Activated T-helper 2 cell treated with anti-CD3 and anti-CD28 coated beads, Interferon-gamma antibody, Interleukin-2, Interleukin-4, amounts not matched to agents 10 μg/mL and 5 μg/mL and 100 μg/mL, durations not matched to agents 14 hours and 24 hours and 36 hours (primary cell): Measurements from ENCODE around the gene EVI5L. TPM values are rescaled to one million over a fixed set of nuclear protein-coding genes. Genes with fewer than 3 reads are reported as not detected.

Experiments used
- DNase-seq: peaks from one replicate; pipeline ENCODE4 v3.0.0; 2021; ENCODE audit warnings: low spot score
- H3K27ac Mint-ChIP-seq: one replicate; pipeline ENCODE4 v1.8.0; 2021; ENCODE audit warnings: mixed read lengths
- H3K27me3 Mint-ChIP-seq: one replicate; pipeline ENCODE4 v1.8.0; 2021; ENCODE audit warnings: low read depth, mixed read lengths
- H3K36me3 Mint-ChIP-seq: one replicate; pipeline ENCODE4 v1.8.0; 2021; ENCODE audit warnings: low read depth, mixed read lengths
- H3K4me1 Mint-ChIP-seq: one replicate; pipeline ENCODE4 v1.8.0; 2021; ENCODE audit warnings: low read depth, mixed read lengths
- H3K4me3 Mint-ChIP-seq: one replicate; pipeline ENCODE4 v1.8.0; 2021; ENCODE audit warnings: low read depth, mild to moderate bottlenecking, moderate library complexity, mixed read lengths
- H3K9me3 Mint-ChIP-seq: one replicate; pipeline ENCODE4 v1.8.0; 2021; ENCODE audit warnings: mixed read lengths
- intact Hi-C: fragments of 100-400 bp; cut with micrococcal nuclease; formaldehyde crosslinking; loops from one replicate; pipeline ENCODE4 v1.15.1; 2023
- total RNA-seq: library from RNA; stranded (reverse); gene quantifications from 2 replicates; pipeline ENCODE4 v1.2.3, GENCODE V29; 2022

Gene EVI5L
- total RNA-seq, 1 donor from 2014 or later = 3.8 TPM

DNA sequence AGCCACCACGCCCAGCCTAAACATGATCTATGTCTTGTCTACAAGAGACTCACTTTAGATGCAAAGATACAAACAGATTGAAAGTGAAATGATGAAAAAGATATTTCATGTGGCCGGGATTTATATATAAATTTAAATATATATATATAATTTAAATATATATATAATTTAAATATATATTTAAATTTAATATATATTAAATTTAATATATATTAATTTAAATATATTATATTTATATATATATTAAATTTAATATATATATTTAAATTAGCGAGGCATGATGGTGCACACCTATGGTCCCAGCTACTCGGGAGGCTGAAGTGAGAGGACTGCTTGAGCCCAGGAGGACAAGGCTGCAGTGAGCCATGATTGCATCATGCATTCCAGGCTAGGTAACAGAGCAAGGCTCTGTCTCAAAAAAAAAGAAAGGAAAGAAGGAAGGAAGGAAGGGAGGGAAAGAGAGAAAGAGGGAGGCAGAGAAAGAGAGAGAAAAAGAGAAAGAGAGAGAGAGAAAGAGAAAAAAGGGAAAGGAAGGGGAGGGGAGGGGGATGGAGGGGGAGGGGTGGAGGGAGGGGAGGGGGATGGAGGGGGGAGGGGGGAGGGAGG is 7.0 kb upstream of the EVI5L start:
- peaks cover 7% of the 10 kb centered on the region for H3K9me3 Mint-ChIP-seq
- no peaks in the 10 kb centered on the region for H3K36me3 Mint-ChIP-seq
- peaks cover 29% of the 10 kb centered on the region for H3K27me3 Mint-ChIP-seq
- DNase-seq = no peak
- intact Hi-C loops = no loop called here
- H3K27ac Mint-ChIP-seq = no peak overlapping the region
- H3K4me1 Mint-ChIP-seq = no peaks in the 10 kb centered on the region
- H3K4me3 Mint-ChIP-seq = no peak overlapping the region

DNA sequence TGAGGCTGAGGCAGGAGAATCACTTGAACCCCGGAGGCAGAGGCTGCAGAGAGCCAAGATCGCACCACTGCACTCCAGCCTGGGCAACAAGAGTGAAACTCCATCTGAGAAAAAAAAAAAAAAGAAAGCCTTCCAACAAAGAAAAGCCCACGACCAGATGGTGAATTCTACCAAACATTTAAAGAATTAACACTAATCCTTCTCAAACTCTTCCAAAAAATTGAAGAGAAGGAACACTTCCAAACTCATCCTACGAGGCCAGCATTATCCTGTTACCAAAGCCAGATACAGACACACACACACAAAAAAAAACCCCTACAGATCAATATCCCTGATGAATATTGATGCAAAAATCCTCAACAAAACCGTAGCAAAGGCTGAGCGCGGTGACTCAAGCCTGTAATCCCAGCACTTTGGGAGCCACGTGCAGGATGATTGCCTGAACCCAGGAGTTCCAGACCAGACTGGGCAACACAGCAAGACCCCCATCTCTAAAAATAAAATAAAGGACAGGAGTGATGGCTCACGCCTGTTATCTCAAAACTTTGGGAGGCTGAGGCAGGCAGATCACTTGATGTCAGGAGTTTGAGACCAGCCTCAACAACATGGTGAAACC is 6.2 kb upstream of the EVI5L start:
- Mint-ChIP-seq H3K9me3 (no peaks in the 10 kb centered on the region), H3K36me3 (no peaks in the 10 kb centered on the region), H3K27me3 (peaks cover 29% of the 10 kb centered on the region), H3K27ac (no peak overlapping the region), H3K4me1 (no peaks in the 10 kb centered on the region), H3K4me3 (no peak overlapping the region)
- DNase-seq = no peak
- intact Hi-C loops = no loop called here

DNA sequence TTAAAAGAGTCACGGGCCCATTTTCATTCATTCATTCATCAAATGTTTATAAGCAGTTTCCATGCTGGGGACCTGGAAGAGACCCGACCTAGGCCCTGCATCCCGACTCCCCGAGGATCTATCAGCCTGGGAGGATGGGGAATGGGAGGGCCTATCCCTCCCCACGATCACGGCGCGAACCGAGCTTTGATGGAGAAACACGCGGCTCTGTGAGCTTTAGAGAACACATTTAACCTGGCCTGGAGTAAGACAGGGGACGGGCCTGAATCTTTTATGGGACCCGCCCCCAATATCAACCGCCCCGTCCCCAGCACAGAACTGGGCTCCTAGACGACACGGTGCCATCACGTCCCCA is 875 bp upstream of the EVI5L start:
- H3K27ac Mint-ChIP-seq = peak overlapping the region; percentile 77
- intact Hi-C loops = loop anchor here (1.0 to 5.0 kb wide), 2 partner anchors 38 to 200 kb away; partner anchors contain the start of genes PET100 and XAB2
- DNase-seq = no peak
- no peaks in the 10 kb centered on the region for H3K9me3 Mint-ChIP-seq
- H3K27me3 Mint-ChIP-seq = peaks cover 5% of the 10 kb centered on the region
- peak overlapping the region; percentile 77 for H3K4me3 Mint-ChIP-seq
- no peaks in the 10 kb centered on the region for H3K36me3 Mint-ChIP-seq
- peaks cover 11% of the 10 kb centered on the region for H3K4me1 Mint-ChIP-seq

DNA sequence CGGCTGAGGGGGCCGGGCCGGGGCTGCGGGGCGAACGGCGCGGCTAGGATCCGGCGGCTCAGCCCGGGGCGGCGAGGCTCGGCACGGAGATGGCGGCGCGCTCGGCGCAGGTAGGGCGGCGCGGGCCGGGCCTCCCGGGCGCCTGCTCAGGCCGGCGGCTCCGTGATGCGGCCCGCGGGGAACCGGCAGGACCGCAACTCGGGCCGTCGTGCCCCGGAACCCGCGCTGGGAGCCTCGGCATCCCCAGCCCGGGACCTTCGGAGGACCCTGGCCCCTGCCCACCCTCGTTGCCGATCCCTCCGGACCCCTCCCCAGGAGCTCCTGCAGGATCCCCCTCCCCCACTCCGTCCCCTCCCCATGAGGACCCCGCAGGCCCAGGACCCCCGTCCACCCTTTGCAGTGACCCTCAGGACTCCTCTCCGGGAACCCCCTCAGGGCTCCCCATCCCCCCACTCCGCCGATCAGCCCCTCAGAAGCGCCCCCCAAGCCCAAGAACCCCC is 304 bp downstream of the EVI5L start:
- DNase-seq = no peak
- H3K9me3 Mint-ChIP-seq = no peaks in the 10 kb centered on the region
- intact Hi-C loops = no loop called here
- peak overlapping the region; percentile 86 for H3K4me3 Mint-ChIP-seq
- H3K27me3 Mint-ChIP-seq = peaks cover 5% of the 10 kb centered on the region
- peaks cover 11% of the 10 kb centered on the region for H3K4me1 Mint-ChIP-seq
- no peaks in the 10 kb centered on the region for H3K36me3 Mint-ChIP-seq
- no peak overlapping the region for H3K27ac Mint-ChIP-seq

DNA sequence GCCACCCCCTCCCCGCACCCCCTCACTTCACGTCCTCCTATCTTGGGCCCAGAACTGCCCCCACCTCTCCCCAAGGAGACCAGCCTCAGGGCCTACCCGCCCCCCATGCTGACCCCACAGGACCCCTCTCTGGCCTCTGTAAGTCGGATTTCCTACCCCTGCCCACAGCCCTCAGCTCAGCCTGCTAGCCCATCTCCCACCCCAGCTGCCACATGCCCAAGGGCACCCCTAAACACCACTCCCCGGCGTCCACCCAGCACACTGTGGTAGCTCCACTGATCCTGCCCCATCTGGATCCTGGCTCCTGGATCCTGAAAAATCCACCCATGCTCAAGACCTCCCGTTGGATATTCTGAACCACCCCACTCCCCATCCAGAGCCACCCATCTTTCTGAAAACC is 805 bp downstream of the EVI5L start:
- H3K27me3 Mint-ChIP-seq = peaks cover 5% of the 10 kb centered on the region
- no peaks in the 10 kb centered on the region for H3K36me3 Mint-ChIP-seq
- peaks cover 11% of the 10 kb centered on the region for H3K4me1 Mint-ChIP-seq
- H3K27ac Mint-ChIP-seq = no peak overlapping the region
- no peaks in the 10 kb centered on the region for H3K9me3 Mint-ChIP-seq
- DNase-seq = no peak
- intact Hi-C loops = no loop called here
- H3K4me3 Mint-ChIP-seq = peak overlapping the region; percentile 86

DNA sequence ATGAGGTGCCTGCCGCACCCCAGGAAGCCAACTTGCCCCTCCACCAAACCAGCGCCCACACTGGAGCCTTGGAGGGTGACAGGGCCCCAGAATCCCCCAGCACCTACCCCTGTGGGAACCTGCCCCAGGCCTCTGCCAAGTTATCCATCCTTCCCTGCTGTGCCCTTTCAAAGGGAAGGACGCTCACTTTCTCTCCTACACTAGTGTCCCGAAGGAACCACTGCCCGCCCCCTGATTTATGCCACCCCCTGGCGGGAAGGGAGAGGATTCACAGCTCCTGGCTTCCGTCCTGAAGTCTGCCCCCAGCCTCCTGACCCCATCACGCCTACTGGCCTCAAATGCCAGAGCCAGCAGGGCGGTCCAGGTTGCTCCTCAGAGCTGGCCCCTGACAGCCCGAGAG is 1.4 kb downstream of the EVI5L start:
- Mint-ChIP-seq H3K27ac (no peak overlapping the region), H3K36me3 (no peaks in the 10 kb centered on the region), H3K27me3 (peaks cover 5% of the 10 kb centered on the region), H3K4me3 (peak overlapping the region; percentile 86), H3K9me3 (no peaks in the 10 kb centered on the region), H3K4me1 (peaks cover 11% of the 10 kb centered on the region)
- no peak for DNase-seq
- intact Hi-C loops = no loop called here

DNA sequence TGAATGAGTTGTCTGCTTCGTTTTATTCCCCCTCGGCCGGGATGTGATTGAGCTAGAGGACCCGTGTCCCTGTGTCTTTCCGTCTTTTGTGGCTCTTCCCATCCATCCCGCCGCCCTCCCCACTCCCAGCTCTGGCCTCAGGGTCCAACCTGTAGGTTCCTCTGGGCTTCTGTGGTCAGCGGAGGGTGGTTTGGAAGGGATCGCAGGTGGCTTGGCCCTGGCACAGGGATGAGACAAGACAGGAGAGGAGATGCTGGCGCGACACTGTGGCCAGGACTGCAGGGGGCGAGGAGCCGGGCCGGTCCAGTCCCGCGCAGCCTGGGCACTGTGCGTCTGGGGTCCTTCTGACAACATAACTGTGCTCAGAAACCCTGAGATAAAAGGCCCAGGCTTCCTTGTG is 2.0 kb downstream of the EVI5L start:
- intact Hi-C loops = no loop called here
- no peaks in the 10 kb centered on the region for H3K36me3 Mint-ChIP-seq
- DNase-seq = no peak
- peaks cover 5% of the 10 kb centered on the region for H3K27me3 Mint-ChIP-seq
- peaks cover 11% of the 10 kb centered on the region for H3K4me1 Mint-ChIP-seq
- H3K27ac Mint-ChIP-seq = no peak overlapping the region
- peak overlapping the region; percentile 20 for H3K4me3 Mint-ChIP-seq
- no peaks in the 10 kb centered on the region for H3K9me3 Mint-ChIP-seq

DNA sequence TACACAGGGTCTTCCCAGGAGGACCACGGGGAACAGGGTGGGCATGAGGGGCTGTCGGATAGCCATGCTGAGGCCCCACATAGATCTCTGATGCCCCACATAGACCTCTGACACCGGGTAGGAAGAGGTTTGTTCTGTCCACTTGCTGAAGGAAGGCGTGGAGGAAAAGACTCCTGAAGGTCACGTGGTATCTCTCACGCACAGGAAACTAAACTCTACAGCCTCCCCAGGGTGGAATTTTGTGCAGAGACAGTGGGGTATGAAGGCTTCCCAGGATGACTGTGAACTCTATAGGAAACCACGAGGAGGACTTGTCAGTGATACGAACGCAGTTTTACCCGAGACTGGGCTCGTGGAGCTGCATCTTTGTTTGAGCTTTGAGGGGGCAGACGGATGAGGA is 2.8 kb downstream of the EVI5L start:
- Mint-ChIP-seq H3K27ac (no peak overlapping the region), H3K9me3 (no peaks in the 10 kb centered on the region), H3K36me3 (no peaks in the 10 kb centered on the region), H3K27me3 (peaks cover 5% of the 10 kb centered on the region), H3K4me1 (peaks cover 11% of the 10 kb centered on the region), H3K4me3 (no peak overlapping the region)
- DNase-seq = no peak
- intact Hi-C loops = no loop called here

DNA sequence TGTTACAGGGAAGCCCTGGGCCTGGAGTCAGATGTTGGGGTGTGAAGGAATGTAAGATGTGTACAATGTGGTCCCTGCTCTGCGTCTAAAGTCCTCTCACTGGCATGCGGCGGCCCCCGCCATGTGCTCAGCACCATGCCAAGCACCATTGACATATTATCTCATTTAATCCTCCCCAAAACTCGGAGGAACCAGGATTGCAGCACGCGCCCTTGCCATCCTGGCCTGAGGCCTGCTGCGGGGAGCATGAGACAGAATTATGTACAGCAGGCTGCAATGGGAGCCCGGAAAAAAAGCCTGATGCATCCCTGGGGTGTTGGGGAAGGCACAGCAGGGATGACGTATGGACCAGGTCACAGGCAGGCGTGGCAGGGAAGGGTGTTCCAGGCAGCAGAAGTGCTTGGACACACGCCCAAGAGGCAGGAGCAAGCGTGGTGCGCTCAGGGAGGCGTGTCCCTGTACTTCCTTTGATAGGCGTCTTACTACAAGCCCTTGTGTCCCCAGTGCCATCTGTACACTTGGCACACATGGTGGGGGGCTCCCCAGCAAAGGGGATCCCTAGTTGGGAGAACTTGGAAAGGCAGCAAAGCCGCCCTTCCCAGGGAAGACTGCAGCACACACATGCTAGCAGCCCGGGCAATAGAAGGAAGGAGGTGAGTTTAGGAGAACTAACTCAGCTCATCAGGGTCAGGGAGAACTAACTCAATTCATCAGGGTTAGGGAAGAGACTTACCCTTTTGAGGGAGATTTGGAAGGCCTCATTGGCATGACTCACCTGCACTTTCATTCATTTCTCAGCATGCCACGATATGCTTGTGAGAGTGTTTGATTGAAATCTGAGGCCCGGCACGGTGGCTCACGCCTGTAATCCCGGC is 3.4 kb downstream of the EVI5L start:
- Mint-ChIP-seq H3K27me3 (peaks cover 5% of the 10 kb centered on the region), H3K36me3 (no peaks in the 10 kb centered on the region), H3K4me3 (no peak overlapping the region), H3K9me3 (no peaks in the 10 kb centered on the region), H3K4me1 (peaks cover 11% of the 10 kb centered on the region), H3K27ac (no peak overlapping the region)
- DNase-seq = no peak
- intact Hi-C loops = no loop called here

DNA sequence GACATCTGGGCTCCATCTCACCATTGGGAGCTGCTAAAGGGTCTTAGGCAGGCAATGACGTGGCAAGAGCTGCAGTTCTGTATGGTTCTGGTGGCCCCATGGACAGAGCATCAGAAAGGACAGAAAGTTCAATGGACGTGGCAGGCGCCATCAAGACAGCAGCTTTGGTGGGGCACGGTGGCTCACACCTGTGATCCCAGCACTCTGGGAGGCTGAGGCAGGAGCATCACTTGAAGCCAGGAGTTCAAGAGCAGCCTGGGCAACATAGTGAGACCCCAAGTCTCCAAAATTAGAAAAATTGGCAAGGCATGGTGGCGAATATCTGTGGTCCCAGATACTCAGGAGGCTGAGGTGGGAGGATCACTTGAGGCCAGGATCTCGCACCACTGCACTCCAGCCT is 9.5 kb downstream of the EVI5L start:
- no peaks in the 10 kb centered on the region for H3K9me3 Mint-ChIP-seq
- DNase-seq = no peak
- H3K4me1 Mint-ChIP-seq = no peaks in the 10 kb centered on the region
- H3K27me3 Mint-ChIP-seq = no peaks in the 10 kb centered on the region
- intact Hi-C loops = no loop called here
- H3K27ac Mint-ChIP-seq = no peak overlapping the region
- H3K4me3 Mint-ChIP-seq = no peak overlapping the region
- no peaks in the 10 kb centered on the region for H3K36me3 Mint-ChIP-seq

DNA sequence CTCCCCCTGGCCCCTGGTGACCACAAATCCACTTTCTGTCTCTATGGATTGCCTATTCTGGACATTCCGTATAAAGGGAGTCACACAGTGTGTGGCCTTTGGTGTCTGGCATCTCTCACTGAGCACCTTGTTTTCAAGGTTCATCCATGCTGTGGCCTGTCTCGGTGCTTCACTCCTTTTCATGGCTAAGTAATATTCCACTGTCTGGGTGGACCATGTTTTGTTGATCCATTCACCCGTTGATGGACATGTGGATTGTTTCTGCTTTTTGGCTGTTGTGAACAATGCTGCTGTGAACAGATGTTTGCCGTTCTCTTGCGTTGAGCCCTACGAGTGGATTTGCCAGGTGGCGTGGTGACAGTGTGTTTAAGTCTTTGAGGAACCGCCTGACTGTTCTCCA is 10.6 kb downstream of the EVI5L start:
- no peaks in the 10 kb centered on the region for H3K4me1 Mint-ChIP-seq
- no peaks in the 10 kb centered on the region for H3K9me3 Mint-ChIP-seq
- H3K27me3 Mint-ChIP-seq = no peaks in the 10 kb centered on the region
- no peak overlapping the region for H3K27ac Mint-ChIP-seq
- intact Hi-C loops = no loop called here
- no peak overlapping the region for H3K4me3 Mint-ChIP-seq
- H3K36me3 Mint-ChIP-seq = no peaks in the 10 kb centered on the region
- DNase-seq = no peak

DNA sequence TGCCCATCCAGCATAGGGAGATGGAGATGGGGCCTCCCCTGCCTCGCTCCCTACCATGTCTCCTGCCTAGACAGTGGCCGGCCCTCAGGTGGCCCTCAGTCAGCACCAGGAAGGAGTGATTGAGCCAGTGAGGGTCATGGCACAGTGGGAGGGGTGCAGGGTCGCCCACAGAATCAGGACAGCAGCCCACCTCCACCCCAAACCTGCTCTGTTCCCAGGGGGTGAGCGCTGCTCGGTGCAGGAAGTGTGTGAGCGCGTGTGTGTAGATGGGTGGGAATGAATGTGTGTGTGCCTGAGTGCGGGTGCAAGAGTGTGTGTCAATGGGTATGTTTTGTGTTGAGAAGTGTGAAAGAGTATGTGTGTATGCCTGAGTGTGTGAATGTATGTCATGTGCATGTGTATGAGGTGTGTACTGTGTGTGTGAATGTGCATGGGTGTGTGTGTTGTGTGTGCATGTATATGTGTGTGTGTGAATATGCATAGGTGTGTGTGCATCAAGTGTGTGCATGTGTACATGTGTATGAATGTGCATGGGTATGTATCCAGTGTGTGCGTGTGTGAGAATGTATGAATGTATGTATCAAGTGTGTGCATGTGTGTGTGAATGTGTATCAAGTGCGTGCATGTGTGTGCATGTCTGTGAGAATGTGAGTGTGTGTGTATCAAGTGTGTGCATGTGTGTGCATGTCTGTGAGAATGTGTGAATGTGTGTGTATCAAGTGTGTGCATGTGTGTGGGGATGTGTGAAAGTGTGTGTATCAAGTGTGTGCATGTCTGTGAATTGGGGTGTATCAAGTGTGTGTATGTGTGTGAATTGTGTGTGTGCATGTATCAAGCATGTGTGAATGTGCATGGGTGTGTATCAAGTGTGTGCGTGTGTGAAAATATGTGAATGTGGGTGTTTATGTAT is 12.0 kb downstream of the EVI5L start:
- Mint-ChIP-seq H3K4me3 (no peak overlapping the region), H3K9me3 (no peaks in the 10 kb centered on the region), H3K4me1 (no peaks in the 10 kb centered on the region), H3K27ac (no peak overlapping the region), H3K36me3 (no peaks in the 10 kb centered on the region), H3K27me3 (no peaks in the 10 kb centered on the region)
- DNase-seq = no peak
- intact Hi-C loops = no loop called here
